AG20443 (cell line): Measurements from ENCODE around the gene CCDC69.
"Not testable (repeated sequence)": the region's sequence is repeated elsewhere in the genome, so short reads cannot be mapped to it uniquely, and the experiment has no call there.

ENCODE experiments used
- DNase-seq: peaks from one replicate; pipeline ENCODE4 v3.0.0; 2012; ENCODE audit warnings: low spot score, mixed read lengths

CCDC69 gene

GRCh38 chr5:151244206-151244605, 20.3 kb upstream of the CCDC69 start:
- no peak for DNase-seq

GRCh38 chr5:151243564-151243963, 19.7 kb upstream of the CCDC69 start:
- DNase-seq = no peak

GRCh38 chr5:151243127-151243526, 19.2 kb upstream of the CCDC69 start:
- no peak for DNase-seq

- DNase-seq = no peak
These were observed 17.2 kb upstream of the CCDC69 start for GRCh38 chr5:151240924-151241635.

GRCh38 chr5:151240268-151240835, 16.5 kb upstream of the CCDC69 start:
- not testable (repeated sequence) for DNase-seq

- DNase-seq = peak; percentile 80
These were observed 15.5 kb upstream of the CCDC69 start for GRCh38 chr5:151239237-151239861.

- no peak for DNase-seq
These were observed 14.4 kb upstream of the CCDC69 start for GRCh38 chr5:151238303-151238741.

- DNase-seq = no peak
These were observed 13.8 kb upstream of the CCDC69 start for GRCh38 chr5:151237685-151238084.

- DNase-seq = no peak
These were observed 13.0 kb upstream of the CCDC69 start for GRCh38 chr5:151236888-151237287.

GRCh38 chr5:151235239-151235571, 11.3 kb upstream of the CCDC69 start:
- DNase-seq = not testable (repeated sequence)

- peak; percentile 40 for DNase-seq
These were observed 10.8 kb upstream of the CCDC69 start for GRCh38 chr5:151234476-151235238.

- no peak for DNase-seq
These were observed 9.8 kb upstream of the CCDC69 start for GRCh38 chr5:151233616-151234085.

- no peak for DNase-seq
These were observed 7.5 kb upstream of the CCDC69 start for GRCh38 chr5:151231359-151231758.

GRCh38 chr5:151230048-151230680, 6.3 kb upstream of the CCDC69 start:
- DNase-seq = no peak

- DNase-seq = no peak
These were observed 5.1 kb upstream of the CCDC69 start for GRCh38 chr5:151228986-151229385.

- DNase-seq = no peak
These were observed 4.1 kb upstream of the CCDC69 start for GRCh38 chr5:151227918-151228447.

GRCh38 chr5:151225475-151225874, 1.6 kb upstream of the CCDC69 start:
- no peak for DNase-seq

- DNase-seq = no peak
These were observed 1.2 kb upstream of the CCDC69 start for GRCh38 chr5:151225071-151225470.

- no peak for DNase-seq
These were observed 480 bp upstream of the CCDC69 start for GRCh38 chr5:151224372-151224771.

GRCh38 chr5:151222790-151223446, 974 bp downstream of the CCDC69 start:
- DNase-seq = no peak

- no peak for DNase-seq
These were observed 1.7 kb downstream of the CCDC69 start for GRCh38 chr5:151222054-151222789.
